Smooth muscle cell (in vitro differentiated cells): ENCODE measurements around the gene MATN1. TPM values are rescaled to one million over a fixed set of nuclear protein-coding genes. Genes with fewer than 3 reads are reported as not detected.

Experiments
- DNase-seq: peaks from one replicate; lab custom pipeline; 2025; ENCODE audit not compliant: unreplicated experiment; lab: John Stamatoyannopoulos, UW
- H2AFZ ChIP-seq: fragments of 200-600 bp; sonication (generic); 2 replicates; pipeline ENCODE4 v1.6.0; 2016; ENCODE audit warnings: antibody characterized with exemption, low read depth, mild to moderate bottlenecking
- H3F3A ChIP-seq: fragments of 200-600 bp; sonication (generic); 2 replicates; pipeline ENCODE4 v1.6.0; 2017; ENCODE audit warnings: antibody characterized with exemption, low read depth
- H3K27ac ChIP-seq: fragments of 200-600 bp; sonication (generic); 2 replicates; pipeline ENCODE4 v1.5.1; 2016; ENCODE audit warnings: low read depth, mild to moderate bottlenecking
- H3K27me3 ChIP-seq: fragments of 200-600 bp; sonication (generic); 2 replicates; pipeline ENCODE4 v1.6.1; 2016; ENCODE audit warnings: low read depth, mild to moderate bottlenecking
- H3K36me3 ChIP-seq: fragments of 200-600 bp; sonication (generic); 2 replicates; pipeline ENCODE4 v1.5.1; 2016; ENCODE audit warnings: low read depth
- H3K4me1 ChIP-seq: fragments of 200-600 bp; sonication (generic); 2 replicates; pipeline ENCODE4 v1.5.1; 2016; ENCODE audit warnings: low read depth
- H3K4me2 ChIP-seq: fragments of 200-600 bp; sonication (generic); 2 replicates; pipeline ENCODE4 v1.6.0; 2016; ENCODE audit warnings: mild to moderate bottlenecking
- H3K4me3 ChIP-seq: fragments of 200-600 bp; sonication (generic); 2 replicates; pipeline ENCODE4 v1.5.1; 2016; ENCODE audit warnings: mild to moderate bottlenecking
- H3K79me2 ChIP-seq: fragments of 200-600 bp; sonication (generic); 2 replicates; pipeline ENCODE4 v1.6.0; 2016; ENCODE audit warnings: low read depth, mild to moderate bottlenecking
- H3K9ac ChIP-seq: fragments of 200-600 bp; sonication (generic); 2 replicates; pipeline ENCODE4 v1.6.0; 2016; ENCODE audit warnings: low read depth
- H3K9me3 ChIP-seq: fragments of 200-600 bp; sonication (generic); replicated peaks from 2 replicates; pipeline ENCODE4 v1.5.1; 2016; ENCODE audit warnings: low read depth
- H4K20me1 ChIP-seq: fragments of 200-600 bp; sonication (generic); 2 replicates; pipeline ENCODE4 v1.6.0; 2016; ENCODE audit warnings: low read depth
- CTCF ChIP-seq: fragments of 200-600 bp; sonication (generic); IDR thresholded peaks from 2 replicates; pipeline ENCODE4 v1.5.1; 2017; ENCODE audit warnings: borderline replicate concordance, mild to moderate bottlenecking, antibody characterized with exemption; ENCODE audit not compliant: insufficient read depth, poor library complexity, severe bottlenecking
- WGBS: methylation state at CpG from one replicate; pipeline ENCODE4 v1.1.7; 2016; ENCODE audit warnings: low lambda C conversion rate; 5-methylcytosine and 5-hydroxymethylcytosine counted together
- polyA plus RNA-seq: library from polyadenylated mRNA; unstranded; fragments of >200 nt; fragmentation: Nextera tagmentation; extraction: Ambion mirVana; gene quantifications from 2 replicates; pipeline ENCODE4 v1.2.1, GENCODE V29; 2016
- total RNA-seq: library from RNA; depleted of rRNA; stranded (reverse); fragments of >200 nt; gene quantifications from 2 replicates; pipeline ENCODE4 v1.2.3, GENCODE V29; 2014

Gene MATN1
- total and polyA plus RNA-seq, 2 experiments from 2014 or later = 0.40 to 2.0 TPM

DNA sequence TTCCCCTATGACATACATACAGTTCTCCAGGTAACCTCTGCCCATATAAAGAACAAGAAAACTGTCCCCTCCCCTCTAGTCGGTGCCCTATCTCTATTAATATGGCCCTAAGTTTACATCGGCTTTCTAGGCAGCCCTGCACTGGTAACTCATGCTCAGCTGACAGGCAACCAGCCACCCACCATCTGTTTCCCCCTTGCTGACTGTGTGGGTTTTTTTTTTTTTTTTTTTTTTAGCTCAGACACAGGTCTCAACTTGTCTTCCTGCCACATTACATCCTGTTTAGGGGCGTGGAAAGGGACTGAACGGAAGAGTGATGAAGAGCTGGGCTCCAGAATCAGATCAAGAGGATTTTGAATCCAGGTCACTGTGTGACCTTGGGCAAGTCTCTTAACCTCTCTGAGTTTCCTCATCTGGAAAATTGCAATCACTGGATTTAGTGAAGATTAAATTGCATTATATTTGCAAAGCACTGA, 20.2 kb upstream of the MATN1 start:
- H3F3A ChIP-seq = no peaks in the 10 kb centered on the region
- H3K9me3 ChIP-seq = no peaks in the 10 kb centered on the region
- 78% methylated on average over 4 of the region's 4 CpGs for WGBS
- no peak overlapping the region for H3K4me3 ChIP-seq
- H3K4me2 ChIP-seq = no peak overlapping the region
- TF ChIP-seq CTCF = no peak
- peaks cover 5% of the 10 kb centered on the region for H3K4me1 ChIP-seq
- H3K79me2 ChIP-seq = no peaks in the 10 kb centered on the region
- H3K36me3 ChIP-seq = no peaks in the 10 kb centered on the region
- no peak overlapping the region for H3K9ac ChIP-seq
- no peak overlapping the region for H3K27ac ChIP-seq
- H4K20me1 ChIP-seq = no peaks in the 10 kb centered on the region
- H3K27me3 ChIP-seq = no peaks in the 10 kb centered on the region
- no peak overlapping the region for H2AFZ ChIP-seq
- DNase-seq = no peak

- WGBS = 97% methylated on average over 3 of the region's 3 CpGs
- Histone ChIP-seq H3K9ac (no peak overlapping the region), H3K36me3 (no peaks in the 10 kb centered on the region), H3K4me2 (no peak overlapping the region), H3F3A (no peaks in the 10 kb centered on the region), H3K9me3 (no peaks in the 10 kb centered on the region), H3K27ac (no peak overlapping the region), H3K4me3 (no peak overlapping the region), H2AFZ (no peak overlapping the region), H3K27me3 (no peaks in the 10 kb centered on the region), H3K4me1 (no peaks in the 10 kb centered on the region), H4K20me1 (no peaks in the 10 kb centered on the region), H3K79me2 (no peaks in the 10 kb centered on the region)
- DNase-seq = no peak
- no peak for TF ChIP-seq CTCF
These were observed 19.7 kb upstream of the MATN1 start for GRCh38 chr1:30742963-30743559.

DNA sequence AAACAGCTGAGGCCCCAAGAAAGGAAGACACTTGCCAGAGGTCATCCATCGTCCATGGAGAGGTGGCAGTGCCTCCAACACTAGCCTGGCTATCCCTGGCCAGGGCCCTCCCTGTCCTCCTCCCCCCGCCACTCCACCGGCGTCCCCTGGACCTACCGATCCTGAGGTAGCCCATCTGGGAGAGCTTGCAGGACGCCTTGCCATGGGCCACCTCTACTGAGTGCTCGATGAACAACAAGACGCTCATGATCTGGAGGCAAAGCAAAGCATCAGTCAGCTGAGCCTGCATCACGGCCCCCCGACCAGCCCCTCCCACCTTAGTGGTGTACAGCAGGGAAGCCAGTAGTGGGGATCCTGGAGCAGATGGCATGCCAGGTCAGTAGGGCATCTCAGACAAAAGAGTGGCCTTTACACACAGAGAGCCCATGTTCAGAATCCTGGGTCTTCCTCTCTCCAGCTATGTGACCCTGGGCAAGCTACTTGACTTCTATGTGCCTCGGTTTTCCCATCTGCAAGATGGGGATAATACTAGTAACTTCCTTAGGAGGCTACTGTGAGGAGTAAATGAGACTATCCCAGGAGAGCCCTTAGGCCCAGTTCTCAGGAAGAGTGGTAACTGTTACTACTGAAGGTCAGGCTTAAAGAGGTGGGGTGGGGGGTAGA, 19.0 kb upstream of the MATN1 start:
- 91% methylated on average over 11 of the region's 11 CpGs for WGBS
- Histone ChIP-seq H3K27me3 (no peaks in the 10 kb centered on the region), H3K36me3 (no peaks in the 10 kb centered on the region), H3K4me2 (no peak overlapping the region), H3F3A (no peaks in the 10 kb centered on the region), H2AFZ (no peak overlapping the region), H3K79me2 (no peaks in the 10 kb centered on the region), H3K4me3 (no peak overlapping the region), H3K9ac (no peak overlapping the region), H3K9me3 (no peaks in the 10 kb centered on the region), H4K20me1 (no peaks in the 10 kb centered on the region), H3K27ac (no peak overlapping the region), H3K4me1 (no peaks in the 10 kb centered on the region)
- no peak for DNase-seq
- TF ChIP-seq CTCF = no peak
